OCI-LY1 (cell line): Measurements from ENCODE around the gene MRPL14.

Experiments
- EZH2 ChIP-seq: fragments of 200-600 bp; sonication (generic), shearing (Covaris generic); IDR thresholded peaks from 2 replicates; pipeline ENCODE4 v1.8.0; 2017; ENCODE audit warnings: borderline replicate concordance, mixed run types, mild to moderate bottlenecking, antibody characterized with exemption, low read length, moderate library complexity, mixed read lengths
- TF ChIP-seq, protein P1 (sequence below): fragments of 200-600 bp; sonication (generic), shearing (Covaris generic); IDR thresholded peaks from 2 replicates; pipeline ENCODE4 v1.5.1; 2017; ENCODE audit warnings: mild to moderate bottlenecking, antibody characterized with exemption, low read length, moderate library complexity, mixed read lengths

DNA sequence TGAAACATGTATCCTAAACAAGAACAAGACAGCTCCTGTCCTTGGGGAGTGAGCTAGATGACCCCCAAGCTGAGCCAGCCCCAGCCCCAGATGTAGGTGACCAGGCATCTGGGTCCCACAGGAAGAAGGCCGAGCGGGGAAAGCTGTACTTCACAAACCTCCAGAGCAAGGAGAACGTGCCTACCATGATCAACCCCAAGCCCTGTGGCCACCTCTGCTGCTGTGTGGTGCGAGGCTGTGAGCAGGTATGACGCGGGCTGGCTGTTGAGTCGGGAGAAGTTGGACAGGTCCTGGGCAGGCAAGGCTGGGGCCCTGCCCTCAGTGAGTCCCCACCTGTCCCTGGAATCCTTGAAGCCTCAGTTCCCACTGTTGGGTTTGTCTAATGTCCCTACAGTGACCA, 20.0 kb upstream of the MRPL14 start:
- no peak for TF ChIP-seq EZH2
- TF ChIP-seq, protein P1, sequence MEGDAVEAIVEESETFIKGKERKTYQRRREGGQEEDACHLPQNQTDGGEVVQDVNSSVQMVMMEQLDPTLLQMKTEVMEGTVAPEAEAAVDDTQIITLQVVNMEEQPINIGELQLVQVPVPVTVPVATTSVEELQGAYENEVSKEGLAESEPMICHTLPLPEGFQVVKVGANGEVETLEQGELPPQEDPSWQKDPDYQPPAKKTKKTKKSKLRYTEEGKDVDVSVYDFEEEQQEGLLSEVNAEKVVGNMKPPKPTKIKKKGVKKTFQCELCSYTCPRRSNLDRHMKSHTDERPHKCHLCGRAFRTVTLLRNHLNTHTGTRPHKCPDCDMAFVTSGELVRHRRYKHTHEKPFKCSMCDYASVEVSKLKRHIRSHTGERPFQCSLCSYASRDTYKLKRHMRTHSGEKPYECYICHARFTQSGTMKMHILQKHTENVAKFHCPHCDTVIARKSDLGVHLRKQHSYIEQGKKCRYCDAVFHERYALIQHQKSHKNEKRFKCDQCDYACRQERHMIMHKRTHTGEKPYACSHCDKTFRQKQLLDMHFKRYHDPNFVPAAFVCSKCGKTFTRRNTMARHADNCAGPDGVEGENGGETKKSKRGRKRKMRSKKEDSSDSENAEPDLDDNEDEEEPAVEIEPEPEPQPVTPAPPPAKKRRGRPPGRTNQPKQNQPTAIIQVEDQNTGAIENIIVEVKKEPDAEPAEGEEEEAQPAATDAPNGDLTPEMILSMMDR: no peak
